Central memory CD4-positive, alpha-beta T cell (primary cell): ENCODE data around the gene RIC3.

Experiments
- DNase-seq: peaks from one replicate; pipeline ENCODE4 v3.0.0; 2022

RIC3 gene

DNA sequence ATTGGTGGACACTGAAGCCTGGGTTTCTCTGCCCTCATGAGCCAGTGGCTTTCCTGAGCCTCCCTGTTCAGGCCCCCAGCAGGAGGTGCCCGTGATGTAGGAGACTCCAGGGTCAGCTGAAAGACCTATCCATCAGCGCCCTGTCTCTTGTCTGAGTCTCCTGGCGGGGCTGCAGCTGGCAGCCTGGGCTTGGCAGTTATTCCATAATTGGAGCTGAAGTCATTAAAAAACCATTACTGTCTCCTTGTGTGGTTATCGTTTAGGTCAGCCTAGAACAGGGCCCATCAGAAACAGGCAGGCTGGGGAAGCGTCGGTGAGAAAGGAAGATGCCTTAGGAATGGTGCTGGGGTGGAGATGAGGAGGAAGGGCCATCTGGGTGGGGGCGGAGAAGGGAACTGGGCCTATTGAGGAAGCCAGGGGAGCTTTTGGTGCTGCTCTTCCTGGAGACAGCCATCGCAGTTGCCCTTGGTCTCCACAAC, 82.8 kb downstream of the RIC3 start:
- DNase-seq = no peak

DNA sequence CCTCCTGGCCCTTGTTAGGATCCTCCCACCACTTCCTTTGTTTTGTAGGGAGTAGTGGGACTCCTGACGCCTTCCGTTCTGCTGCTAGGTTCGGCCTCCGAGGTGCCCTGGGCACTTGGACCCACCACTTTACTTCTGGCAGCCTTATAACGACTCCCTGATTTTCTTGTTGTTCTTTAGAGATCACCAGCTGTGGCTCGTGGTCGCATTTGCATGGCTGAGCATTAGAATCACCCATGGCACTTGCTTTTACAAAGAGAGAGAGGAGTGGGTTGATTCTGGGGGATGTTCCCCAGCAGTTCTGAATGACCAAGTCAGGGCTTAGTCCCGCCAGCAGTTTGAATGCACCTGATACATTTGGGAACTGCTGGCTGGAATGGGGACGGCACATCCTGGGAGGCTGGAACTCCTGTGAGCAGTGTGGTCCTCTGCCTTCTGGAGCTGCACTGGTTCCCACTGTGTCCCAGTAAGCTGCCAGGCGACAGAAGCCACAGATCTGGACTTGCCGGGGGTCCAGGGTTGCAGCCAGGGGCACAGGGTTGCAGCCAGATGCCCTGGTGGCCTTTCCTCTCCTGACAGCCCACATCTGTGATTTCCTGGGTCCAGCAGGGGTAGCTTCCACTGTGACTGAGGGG, 83.7 kb downstream of the RIC3 start:
- DNase-seq = no peak

DNA sequence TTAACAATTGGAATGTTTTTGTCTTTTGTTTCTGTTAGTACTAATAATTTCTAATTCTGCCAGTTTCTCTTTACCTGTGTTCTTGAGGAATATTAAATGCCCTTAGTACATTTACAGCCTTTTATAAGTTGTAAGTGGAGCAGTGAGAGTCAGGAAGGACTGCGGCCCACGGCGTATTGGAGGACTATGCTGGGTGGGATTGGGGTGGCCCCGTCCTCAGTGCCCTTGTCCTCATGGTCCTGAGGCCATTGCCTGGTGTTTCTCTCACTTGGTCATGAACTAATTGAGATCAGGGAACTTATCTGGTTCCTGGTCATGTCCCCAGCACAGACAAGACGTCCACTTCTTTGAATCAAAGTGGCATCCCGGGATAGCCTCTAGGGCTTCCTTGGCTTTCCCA, 84.5 kb downstream of the RIC3 start:
- no peak for DNase-seq

DNA sequence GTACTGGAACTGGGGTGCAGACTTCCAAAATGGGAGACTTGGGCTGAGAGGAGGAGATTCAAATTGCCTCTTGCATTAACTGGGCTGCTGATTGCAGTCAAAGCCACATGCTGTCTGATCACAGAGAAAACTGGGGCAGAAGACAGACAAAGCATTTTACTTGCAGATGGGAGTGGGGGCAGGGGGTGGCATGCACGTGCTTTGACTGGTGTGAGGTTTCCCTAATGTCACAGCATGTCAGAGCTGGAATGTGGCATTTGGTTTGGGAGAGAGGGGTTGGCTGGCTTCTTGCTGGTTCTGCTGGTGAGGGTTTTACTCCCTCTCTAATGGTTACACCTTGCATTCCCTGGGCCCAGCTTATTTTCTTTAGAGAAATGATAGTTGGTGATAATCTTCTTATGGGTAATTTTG, 84.9 kb downstream of the RIC3 start:
- DNase-seq = no peak

DNA sequence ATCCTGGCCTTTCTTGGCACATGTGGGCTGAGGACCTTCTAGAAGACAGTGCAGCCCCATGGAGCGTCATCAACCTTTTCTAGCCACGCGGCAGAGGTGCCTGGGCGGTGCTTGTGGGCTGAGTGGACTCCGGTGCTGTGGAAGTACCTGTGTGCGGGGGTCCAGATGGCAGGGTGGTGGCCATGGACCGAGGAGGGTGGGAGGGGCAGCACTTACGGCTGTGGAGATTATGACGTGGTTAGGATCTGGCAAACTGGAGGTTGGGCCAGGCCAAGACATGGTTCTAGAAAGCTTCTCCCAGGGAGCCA, 85.8 kb downstream of the RIC3 start:
- DNase-seq = no peak

DNA sequence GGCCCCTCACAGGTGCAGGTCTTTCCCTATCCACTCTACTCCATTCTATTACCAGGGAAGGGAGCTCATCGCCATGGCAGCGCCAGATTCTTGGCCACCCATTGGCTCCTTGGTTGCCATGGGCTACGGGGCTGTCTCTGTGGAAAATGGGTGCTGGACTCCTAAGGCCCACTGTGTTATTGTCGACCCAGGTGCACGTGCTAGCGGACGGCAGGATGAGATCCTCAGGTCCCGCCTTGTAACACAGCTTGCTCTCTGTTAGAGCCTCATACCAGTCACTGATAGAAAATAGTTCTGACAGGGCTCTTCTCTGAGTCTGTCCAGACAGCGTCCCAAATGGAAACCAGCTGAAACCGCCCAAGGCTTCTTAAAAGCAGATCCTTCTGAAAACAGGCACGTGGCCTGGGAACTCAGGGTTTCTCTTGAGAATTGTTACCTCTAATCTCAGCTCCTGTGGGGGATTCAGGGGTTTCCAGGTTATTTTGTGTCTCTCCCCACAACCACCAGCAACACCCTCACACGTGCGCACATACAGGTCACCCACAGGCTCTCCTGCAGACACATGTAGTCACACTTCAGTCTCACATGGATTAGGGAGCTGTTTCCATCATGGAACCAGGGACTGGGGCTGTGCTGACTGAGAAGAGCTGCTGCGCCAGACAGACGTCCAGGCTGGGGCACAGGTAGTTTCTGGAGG, 86.3 kb downstream of the RIC3 start:
- no peak for DNase-seq

DNA sequence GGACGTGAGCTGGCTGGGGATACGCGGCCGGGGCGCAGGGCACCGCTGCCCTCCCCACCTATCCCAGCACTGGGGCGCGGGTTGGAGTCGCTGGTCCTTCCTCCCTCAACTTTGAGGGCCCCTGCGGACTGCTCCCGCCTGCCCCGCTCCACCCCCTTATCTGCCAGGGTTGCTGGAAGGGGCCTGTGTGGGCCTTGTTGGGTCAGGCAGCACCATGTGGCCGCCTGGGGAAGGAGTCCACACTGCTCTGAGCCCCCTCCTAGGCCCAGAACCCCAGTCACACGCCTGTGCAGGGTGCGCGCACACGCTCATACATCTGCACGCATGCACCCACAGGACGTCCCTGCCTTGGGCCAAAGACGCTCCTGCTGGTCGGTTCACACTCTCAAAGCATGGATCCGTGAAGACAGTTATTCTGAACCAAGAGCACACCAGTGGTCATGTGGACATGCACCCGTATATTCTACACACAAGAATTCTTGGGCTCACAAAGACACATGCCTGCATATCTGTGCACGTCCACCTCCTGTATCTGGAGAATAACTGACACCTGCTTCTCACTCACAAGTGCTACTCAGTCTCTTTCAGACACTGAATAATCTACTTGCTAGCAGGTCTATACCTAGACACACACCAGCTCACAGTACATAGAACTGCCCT, 87.1 kb downstream of the RIC3 start:
- DNase-seq = no peak

DNA sequence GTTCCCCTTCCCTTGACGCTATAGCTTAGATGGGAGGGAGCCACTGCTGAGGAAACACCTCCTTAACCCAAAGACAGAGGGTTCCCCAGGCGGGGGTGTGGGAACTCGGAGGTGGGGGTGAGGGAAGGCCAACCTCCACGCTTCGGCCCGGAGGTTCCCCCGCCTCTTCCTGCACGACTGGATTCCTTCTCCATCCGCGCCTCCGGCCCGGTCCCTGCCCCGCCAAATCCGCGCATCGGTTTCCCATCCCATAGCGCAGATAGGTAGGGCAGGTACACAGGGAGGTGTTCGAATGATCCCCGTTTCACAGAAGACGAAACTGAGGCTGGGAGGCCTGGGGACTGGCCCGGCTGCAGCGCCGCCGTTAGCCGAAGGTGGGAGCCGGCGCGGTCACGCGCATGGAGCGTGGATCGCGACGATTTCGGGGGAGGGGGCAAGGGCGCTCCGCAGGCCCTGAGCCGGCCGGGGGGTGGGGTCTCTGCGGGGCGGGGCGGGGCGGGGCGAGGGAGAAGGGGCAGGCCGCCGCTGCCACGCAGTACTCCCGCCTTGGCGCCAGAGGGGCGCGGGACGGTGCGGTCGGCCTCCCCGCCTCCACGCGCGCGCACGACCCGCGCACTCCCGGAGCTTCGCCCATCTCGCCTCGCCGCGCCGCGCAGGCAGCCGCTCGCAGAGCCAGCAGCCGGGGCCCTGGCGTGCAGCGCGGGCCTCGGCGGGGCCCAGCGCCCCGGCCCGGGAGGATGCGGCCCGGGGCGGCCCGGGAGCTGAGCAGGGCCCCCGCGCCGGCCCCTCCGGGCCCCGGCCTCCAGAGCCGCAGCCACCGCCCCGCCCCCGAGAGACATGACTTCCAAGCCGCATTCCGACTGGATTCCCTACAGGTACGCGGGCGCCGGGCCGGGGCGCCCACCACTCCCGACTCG, 87.9 kb downstream of the RIC3 start, which contains the start of gene TUB:
Gene TUB, plus strand, starts transcription at position 538 of the 917 bp plus-strand sequence. Its CDS starts 300 bp downstream, at position 838.
- no peak for DNase-seq

DNA sequence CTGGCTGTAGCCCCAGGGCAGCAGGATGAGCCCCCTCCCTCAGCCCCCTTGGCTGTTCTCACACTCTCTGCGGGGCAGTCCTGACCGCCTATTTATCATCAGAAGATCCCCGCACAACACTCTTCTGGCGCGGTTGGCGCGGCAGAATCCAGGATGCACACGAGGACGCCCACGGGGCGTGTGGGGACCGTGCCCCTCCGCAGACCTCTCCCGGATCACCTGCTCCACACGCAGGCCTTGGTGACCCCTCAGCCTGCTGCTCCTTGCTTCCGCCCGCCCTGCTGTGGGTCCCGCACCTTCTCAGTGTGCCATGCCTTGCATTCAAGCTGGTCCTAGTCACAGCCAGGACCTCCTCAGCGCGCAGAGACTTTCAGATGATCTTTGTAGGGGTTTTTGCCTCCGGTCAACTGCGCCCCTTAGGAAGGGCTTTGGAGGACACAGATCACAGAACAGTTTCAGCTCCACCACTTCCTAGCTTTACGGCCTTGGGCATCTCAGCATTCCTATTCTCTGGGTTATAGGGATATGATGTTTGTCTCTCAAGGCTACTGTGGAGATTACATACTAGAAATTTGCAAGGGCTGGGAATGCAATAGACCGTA, 88.7 kb downstream of the RIC3 start:
- no peak for DNase-seq

DNA sequence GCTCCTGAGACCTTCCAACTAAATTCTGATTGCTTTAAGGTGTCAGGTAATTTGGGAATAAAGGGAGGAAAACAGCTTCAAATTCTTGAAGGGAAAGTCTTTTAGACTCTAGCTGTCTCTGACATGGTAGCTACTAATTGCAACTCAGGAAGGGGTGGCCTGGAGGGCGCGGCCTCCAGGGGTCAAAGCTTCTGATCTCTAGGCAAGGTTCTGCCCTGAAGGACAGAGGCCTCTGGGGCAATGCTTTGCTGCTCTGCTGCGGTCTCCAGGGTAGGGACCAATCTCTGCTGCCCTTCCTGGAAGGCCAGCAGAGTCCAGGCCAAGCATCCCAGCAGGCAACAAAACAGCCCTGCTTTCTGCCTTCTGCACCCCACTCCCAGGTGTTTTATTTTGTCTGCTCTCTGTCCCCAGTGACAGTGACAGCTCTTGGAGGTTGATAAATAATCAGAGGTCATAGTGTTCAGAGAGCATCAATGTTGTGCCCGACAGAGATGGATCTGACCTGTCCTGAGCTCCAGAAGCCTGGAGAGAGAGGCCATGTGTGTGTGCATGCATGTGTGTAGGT, 89.6 kb downstream of the RIC3 start:
- DNase-seq = no peak

DNA sequence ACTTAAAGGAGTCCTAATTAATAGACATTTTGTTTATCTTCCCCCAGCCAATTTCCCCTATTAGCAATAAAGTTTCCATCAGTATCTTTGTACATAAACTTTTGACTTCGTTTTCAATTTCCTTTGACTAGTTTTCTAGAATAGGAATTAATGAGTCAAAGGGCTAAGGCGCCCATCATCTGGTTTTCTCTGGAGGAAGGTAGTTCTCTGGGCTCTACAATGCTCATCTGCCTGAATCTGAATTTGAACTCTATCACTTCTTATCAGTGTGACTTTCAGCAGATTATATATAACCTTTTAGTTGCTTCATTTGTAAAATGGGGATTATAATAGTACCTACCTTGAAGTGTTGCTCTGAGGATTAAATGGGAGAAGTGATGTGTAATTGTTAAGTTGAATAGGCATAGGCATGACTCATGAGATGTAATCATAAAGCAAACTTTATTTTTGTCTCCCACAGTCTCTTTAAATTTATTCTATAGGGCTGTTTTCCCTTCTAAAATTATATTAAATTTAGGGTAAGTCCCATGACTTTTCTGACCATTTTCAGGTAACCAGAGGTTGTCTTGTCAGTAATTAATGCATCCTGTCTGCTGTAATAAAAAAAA, 93.6 kb downstream of the RIC3 start:
- DNase-seq = no peak

DNA sequence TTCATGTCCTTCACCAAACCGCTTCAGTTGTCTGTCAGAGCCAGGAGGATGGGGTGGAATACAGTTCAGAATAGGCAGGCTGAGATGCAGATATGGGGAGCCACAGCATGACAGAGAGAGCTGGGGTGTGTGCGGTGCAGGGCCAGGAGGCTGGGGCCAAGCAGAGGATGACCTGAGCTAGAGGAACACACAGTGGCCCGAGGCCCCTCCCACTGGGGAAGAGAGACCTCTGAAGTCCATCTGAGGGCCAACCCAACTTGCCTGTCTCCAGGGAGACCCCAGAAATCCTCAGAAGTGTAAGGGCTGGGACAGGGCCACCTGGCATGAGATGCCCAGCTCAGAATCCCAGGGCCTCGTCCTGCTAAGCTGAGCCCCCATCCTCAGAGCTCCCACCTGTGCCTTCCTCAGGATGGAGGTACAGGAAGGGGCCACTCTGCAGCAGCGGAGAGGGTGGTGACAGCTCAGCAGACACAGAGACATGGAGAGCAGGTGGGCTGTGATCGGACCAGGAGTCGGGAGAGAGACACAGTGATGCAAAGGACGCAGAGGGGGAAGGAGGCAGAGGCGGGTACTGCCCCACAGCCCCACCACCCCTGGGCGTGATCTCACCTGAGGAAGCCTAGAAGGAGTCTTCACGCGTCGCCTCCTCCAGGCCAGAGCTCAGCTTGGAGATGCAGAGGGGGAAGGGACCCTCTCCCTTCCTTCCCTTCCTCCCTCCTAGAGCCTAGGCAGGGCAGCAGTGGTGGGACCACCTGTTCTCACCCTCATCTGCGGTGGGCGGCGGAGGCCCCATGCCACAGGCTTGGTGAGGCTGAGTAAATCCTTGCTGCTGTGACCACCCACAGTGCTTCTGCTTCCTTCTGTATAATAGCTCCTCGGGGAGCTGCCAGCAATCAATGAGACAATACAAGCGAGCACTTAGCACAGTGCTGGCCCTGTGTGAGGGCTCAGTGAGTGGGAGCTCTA, 96.9 kb downstream of the RIC3 start:
- DNase-seq = no peak

DNA sequence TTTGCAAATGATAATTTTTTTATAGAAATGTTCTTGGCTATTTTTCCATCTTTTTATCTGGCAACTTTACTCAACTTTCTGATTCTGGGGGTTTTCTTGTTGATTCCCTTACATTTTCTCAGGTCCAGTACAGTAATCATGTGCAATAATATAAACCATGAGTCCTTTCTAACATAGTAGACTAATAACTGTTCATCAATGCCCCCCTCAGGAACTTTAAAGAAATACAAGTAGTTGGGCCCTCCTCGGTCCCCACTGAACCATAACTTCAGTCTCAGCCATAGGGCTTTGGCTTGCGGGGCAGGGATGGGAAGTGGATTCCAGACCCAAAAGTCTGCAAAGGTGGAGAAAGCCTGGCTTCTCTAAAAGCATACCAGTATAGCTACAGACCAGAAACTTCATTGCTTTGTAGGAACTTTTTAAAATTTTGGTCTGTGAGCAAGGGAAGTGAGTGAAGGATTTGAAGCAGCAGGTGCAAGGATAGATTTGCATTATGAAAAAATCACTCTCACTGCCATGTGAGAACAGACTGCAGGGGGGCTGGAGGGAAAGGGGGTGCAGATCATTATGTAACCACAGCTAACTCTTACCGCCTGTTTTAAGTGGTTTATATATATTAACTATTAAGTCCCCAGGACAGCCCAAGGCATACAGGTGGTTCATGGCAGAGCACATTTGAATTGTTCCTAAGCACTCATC, 98.3 kb downstream of the RIC3 start:
- no peak for DNase-seq

DNA sequence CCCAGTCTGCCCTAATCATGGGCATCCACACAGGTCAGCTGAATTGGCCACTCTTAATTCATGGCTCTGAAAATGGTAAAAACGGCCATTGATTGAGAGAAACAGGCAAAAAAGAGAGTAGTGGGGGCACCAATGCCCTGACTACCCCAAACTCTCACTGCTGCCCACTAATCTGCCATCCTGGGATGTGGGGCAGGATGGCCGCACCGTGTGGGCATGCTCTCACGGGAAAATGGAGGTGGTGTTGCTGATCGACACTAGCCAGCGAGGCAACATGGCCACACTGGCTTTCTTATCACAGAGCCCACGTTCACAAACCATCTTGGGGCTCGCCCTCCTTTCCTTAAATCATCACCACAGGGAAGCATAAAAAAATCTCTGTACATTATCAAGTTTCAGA, 99.1 kb downstream of the RIC3 start:
- DNase-seq = no peak

DNA sequence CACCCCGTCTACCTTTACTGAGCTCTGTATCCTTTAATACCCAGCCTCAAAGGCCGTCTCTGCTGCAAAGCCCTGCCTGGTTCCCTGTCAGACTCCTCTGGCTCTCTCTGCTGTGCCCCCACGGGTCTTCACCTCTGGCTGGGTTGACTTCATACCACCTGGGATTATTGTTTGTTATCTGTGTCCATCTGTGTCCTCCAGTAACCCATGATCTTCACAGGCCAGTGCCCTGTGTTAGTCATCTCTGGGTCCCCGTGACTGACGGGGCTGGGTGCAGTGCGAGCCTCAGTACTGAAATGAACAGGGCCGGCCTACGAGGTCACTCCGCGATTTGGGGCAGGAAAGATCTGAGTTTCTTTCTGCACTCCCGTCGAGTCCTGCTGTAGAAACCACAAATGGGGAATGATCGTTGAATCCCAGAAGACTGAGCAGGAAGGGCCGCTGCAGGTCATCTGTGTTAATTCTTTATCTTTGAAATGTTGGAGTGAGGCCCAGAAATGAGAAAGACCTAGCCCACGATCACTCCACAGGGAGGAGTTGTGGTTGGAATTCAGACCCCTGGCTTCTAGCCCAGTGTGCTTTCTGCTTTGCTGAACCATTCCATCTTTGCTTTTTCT, 100.1 kb downstream of the RIC3 start:
- DNase-seq = no peak

DNA sequence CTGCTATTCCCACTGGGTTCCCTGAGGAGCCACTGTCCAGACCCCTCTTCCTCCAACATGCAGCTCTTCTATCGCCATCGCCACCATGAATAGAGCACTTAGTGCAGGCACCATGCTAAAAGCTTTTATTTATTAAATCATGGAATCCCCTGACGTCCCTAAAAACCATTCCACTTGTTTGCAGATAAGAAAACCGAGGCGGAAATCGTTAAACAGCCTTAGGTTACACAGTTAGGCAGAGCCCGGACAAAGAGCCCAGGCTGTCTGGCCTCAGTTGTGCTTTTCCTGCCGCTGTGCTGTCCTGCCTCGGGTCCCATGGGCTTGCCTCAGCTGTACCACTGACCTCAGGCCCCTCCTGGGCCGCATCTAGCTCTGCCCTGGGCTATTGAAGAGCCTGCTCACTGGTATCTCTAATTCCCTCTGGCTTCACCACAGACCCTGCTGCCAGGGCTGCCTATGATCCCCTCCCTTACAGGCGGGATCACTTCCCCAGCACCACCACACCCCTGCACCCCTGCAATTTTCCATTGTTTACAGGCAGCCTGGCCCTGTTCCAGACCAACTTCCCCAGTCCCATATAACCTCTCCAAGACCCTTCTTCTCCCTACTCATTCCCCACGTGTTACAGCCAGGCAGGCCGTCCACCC, 100.8 kb downstream of the RIC3 start:
- no peak for DNase-seq

DNA sequence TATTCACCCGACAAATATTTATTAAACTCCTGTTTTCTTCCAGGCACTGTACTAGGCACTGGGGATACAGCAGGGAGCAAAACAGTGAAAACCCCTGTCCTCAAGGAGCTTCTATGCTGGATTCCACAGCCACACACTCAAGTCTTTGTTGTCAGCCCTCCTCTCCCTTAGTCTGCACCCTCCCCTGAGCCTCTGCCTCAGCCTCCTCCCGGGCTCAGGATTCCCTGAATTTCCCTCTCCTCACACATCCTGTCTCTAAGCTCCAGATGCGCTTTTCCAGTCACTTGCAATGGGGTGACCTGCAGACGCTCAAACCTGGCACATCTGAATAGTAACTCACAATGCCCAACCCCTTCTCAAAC, 101.3 kb downstream of the RIC3 start:
- no peak for DNase-seq

DNA sequence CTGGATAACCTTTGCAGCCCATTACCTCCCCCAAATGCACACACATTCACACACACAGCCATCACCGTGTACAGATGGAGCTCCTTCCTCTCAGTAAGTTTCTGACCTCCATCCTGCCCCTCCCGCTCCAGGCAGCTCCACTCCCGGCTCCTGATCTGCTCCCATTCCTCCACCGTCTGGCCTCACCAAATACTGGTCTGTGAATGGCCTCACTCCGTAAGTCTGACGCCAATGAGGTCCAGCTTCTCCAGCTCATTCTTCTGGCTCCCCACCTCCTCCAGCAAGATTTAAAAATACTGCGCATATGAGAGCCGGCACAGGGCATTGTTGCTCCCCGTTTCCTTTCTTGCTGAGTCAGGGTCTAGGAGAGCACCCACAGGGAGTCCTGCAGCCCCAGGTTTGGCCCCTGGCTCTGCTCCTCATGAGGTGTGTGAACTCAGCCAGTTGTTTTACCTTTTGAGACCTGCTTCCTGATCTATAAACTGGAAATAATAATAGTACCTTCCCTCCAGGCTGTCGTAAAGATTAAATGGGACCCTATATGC, 101.8 kb downstream of the RIC3 start:
- no peak for DNase-seq
